ENCODE results near the gene INKA2.

GRCh38 chr1:111777301-111777700, 38.1 kb upstream of the INKA2 start:
- TF ChIP-seq, protein P1, sequence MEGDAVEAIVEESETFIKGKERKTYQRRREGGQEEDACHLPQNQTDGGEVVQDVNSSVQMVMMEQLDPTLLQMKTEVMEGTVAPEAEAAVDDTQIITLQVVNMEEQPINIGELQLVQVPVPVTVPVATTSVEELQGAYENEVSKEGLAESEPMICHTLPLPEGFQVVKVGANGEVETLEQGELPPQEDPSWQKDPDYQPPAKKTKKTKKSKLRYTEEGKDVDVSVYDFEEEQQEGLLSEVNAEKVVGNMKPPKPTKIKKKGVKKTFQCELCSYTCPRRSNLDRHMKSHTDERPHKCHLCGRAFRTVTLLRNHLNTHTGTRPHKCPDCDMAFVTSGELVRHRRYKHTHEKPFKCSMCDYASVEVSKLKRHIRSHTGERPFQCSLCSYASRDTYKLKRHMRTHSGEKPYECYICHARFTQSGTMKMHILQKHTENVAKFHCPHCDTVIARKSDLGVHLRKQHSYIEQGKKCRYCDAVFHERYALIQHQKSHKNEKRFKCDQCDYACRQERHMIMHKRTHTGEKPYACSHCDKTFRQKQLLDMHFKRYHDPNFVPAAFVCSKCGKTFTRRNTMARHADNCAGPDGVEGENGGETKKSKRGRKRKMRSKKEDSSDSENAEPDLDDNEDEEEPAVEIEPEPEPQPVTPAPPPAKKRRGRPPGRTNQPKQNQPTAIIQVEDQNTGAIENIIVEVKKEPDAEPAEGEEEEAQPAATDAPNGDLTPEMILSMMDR (IDR thresholded peaks at IDR 0.05) = no peak
- TF ChIP-seq RCOR1 (IDR thresholded peaks at IDR 0.05; ENCODE audit: low read length) = no peak
- TF ChIP-seq SMC3 (IDR thresholded peaks at IDR 0.05; ENCODE audit: low read depth, low read length) = no peak
- TF ChIP-seq TAF1 (IDR thresholded peaks at IDR 0.05; ENCODE audit: borderline replicate concordance, low read depth, low read length) = no peak
- no peak for TF ChIP-seq CHD2 (IDR thresholded peaks at IDR 0.05; ENCODE audit: low read length, partially characterized antibody)
- TF ChIP-seq PBX3 (IDR thresholded peaks at IDR 0.05) = no peak
- TF ChIP-seq, protein P2, sequence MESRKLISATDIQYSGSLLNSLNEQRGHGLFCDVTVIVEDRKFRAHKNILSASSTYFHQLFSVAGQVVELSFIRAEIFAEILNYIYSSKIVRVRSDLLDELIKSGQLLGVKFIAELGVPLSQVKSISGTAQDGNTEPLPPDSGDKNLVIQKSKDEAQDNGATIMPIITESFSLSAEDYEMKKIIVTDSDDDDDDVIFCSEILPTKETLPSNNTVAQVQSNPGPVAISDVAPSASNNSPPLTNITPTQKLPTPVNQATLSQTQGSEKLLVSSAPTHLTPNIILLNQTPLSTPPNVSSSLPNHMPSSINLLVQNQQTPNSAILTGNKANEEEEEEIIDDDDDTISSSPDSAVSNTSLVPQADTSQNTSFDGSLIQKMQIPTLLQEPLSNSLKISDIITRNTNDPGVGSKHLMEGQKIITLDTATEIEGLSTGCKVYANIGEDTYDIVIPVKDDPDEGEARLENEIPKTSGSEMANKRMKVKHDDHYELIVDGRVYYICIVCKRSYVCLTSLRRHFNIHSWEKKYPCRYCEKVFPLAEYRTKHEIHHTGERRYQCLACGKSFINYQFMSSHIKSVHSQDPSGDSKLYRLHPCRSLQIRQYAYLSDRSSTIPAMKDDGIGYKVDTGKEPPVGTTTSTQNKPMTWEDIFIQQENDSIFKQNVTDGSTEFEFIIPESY (IDR thresholded peaks at IDR 0.05; ENCODE audit: borderline replicate concordance, low read depth) = no peak
- no peak for TF ChIP-seq POLR2AphosphoS5 (IDR thresholded peaks at IDR 0.05; ENCODE audit: low read depth, low read length)
- TF ChIP-seq RAD21 (IDR thresholded peaks at IDR 0.05; ENCODE audit: low read length) = no peak
- TF ChIP-seq RXRA (IDR thresholded peaks at IDR 0.05; ENCODE audit: borderline replicate concordance, low read depth) = no peak
- no peak for TF ChIP-seq REST (IDR thresholded peaks at IDR 0.05; ENCODE audit: low read depth, low read length)
- no peak for TF ChIP-seq EP300 (IDR thresholded peaks at IDR 0.05; ENCODE audit: borderline replicate concordance in 1 of 2, low read depth in 1 of 2, low read length in 1 of 2)
